K562 (cell line): ENCODE measurements around the gene C10orf143. TPM values are rescaled to one million over a fixed set of nuclear protein-coding genes. Genes with fewer than 3 reads are reported as not detected.

ENCODE experiments used
- ATAC-seq: fragments of 200-7000 bp; cut with Tn5 transposase; 3 replicates; pipeline ENCODE4 v1.9.1; 2020; ENCODE audit warnings: moderate library complexity
- BruUV-seq: library from RNA; stranded (reverse); fragments of 400-500 nt; replicated peaks from 2 replicates; lab custom pipeline; 2021; lab: Mats Ljungman, UMichigan
- CTCF ChIA-PET: fragments of 300-600 bp; formaldehyde crosslinking; extraction: SDS; loops from one replicate; lab custom pipeline; 2021; ENCODE audit warnings: low intra/inter-chr PET ratio; lab: Yijun Ruan, JAX
- POLR2A ChIA-PET: fragments of 300-600, 350-650 bp; sonication (Branson Sonifier 250); formaldehyde crosslinking; extraction: SDS; loops from one replicate; lab custom pipeline; 2021; ENCODE audit warnings: antibody characterized with exemption, inconsistent platforms; lab: Yijun Ruan, JAX
- DNase-seq, 4 experiments: peaks; one replicate each; pipeline versions ENCODE4 v3.0.0 to v3.0.0-alpha.2; 2011 to 2018; ENCODE audit warnings: low spot score in 3 of 4, mixed read lengths in 3 of 4; ENCODE audit errors: extremely low read depth in 1 of 4
- FAIRE-seq: peaks from 2 replicates; lab custom pipeline; 2011; peaks lifted over from hg19 to GRCh38; lab: Jason Lieb, UNC
- H2AFZ ChIP-seq: 2 replicates; pipeline ENCODE4 v1.6.0; 2011; ENCODE audit warnings: low read depth, low read length, control low read depth, inconsistent platforms
- H3K27ac ChIP-seq: fragments of 200-600 bp; 3 replicates; pipeline ENCODE4 v1.8.0; 2011; ENCODE audit warnings: low read depth, mild to moderate bottlenecking, control low read depth, inconsistent platforms, low read length, moderate library complexity, mixed read lengths; ENCODE audit errors: extremely low read depth
- H3K27me3 ChIP-seq, 2 experiments: fragments of 300-600 bp in 1 of 2; 2 replicates in 1 of 2; 3 replicates in 1 of 2; pipeline versions ENCODE4 v1.6.0 to v1.8.0; 2011; ENCODE audit warnings: inconsistent platforms in 2 of 2, low read length in 2 of 2, mild to moderate bottlenecking in 1 of 2, mixed read lengths in 1 of 2, moderate library complexity in 1 of 2; ENCODE audit not compliant: control insufficient read depth in 2 of 2, insufficient read depth in 2 of 2
- H3K36me3 ChIP-seq: fragments of 300-600 bp; 3 replicates; pipeline ENCODE4 v1.8.0; 2011; ENCODE audit warnings: mild to moderate bottlenecking, low read length, inconsistent platforms; ENCODE audit not compliant: control insufficient read depth, insufficient read depth
- H3K4me1 ChIP-seq, 2 experiments: fragments of 200-600 bp in 1 of 2; replicated peaks in 1 of 2; 2 replicates in 1 of 2; 3 replicates in 1 of 2; pipeline versions ENCODE4 v1.5.1 to v1.8.0; 2011; ENCODE audit warnings: inconsistent platforms in 2 of 2, low read length in 2 of 2, mild to moderate bottlenecking in 1 of 2, mixed read lengths in 1 of 2, moderate library complexity in 1 of 2; ENCODE audit not compliant: control insufficient read depth in 2 of 2, insufficient read depth in 2 of 2
- H3K4me2 ChIP-seq: 2 replicates; pipeline ENCODE4 v1.6.1; 2011; ENCODE audit warnings: low read length, control low read depth, inconsistent platforms, mixed read lengths; ENCODE audit not compliant: insufficient read depth
- H3K4me3 ChIP-seq: fragments of 200-600 bp; sonication (generic), shearing (Covaris generic); 2 replicates; pipeline ENCODE4 v1.5.1; 2016; ENCODE audit warnings: control low read depth, inconsistent platforms
- H3K79me2 ChIP-seq: fragments of 200-600 bp; 3 replicates; pipeline ENCODE4 v1.8.0; 2011; ENCODE audit warnings: low read length, inconsistent platforms; ENCODE audit not compliant: control insufficient read depth, insufficient read depth
- H3K9ac ChIP-seq, 2 experiments: 2 replicates each; pipeline versions ENCODE4 v1.6.0 to v1.6.1; 2011; ENCODE audit warnings: low read depth in 2 of 2, low read length in 2 of 2, control low read depth in 1 of 2, inconsistent platforms in 1 of 2, mild to moderate bottlenecking in 1 of 2, mixed read lengths in 1 of 2; ENCODE audit not compliant: insufficient read depth in 1 of 2
- H3K9me1 ChIP-seq: one replicate; pipeline ENCODE4 v1.6.0; 2011; ENCODE audit warnings: inconsistent platforms, mild to moderate bottlenecking, low read length, moderate library complexity; ENCODE audit not compliant: control insufficient read depth, insufficient read depth
- H3K9me3 ChIP-seq: replicated peaks from 2 replicates; pipeline ENCODE4 v1.5.1; 2011; ENCODE audit warnings: low read depth, low read length, inconsistent platforms; ENCODE audit not compliant: control insufficient read depth, insufficient read depth
- H4K20me1 ChIP-seq: replicated peaks from 2 replicates; pipeline ENCODE4 v1.6.1; 2011; ENCODE audit warnings: low read length, inconsistent platforms, mixed read lengths; ENCODE audit not compliant: control insufficient read depth, insufficient read depth
- ATF1 ChIP-seq, 2 experiments: fragments of 450-650 bp in 1 of 2; IDR thresholded peaks; 2 replicates each; pipeline ENCODE4 v1.6.1; 2016; ENCODE audit warnings: missing compliant biosample characterization in 1 of 2, missing genetic modification characterization in 1 of 2
- CTCFL ChIP-seq: IDR thresholded peaks from 2 replicates; pipeline ENCODE4 v1.6.1; 2011; ENCODE audit warnings: borderline replicate concordance, low read depth, mild to moderate bottlenecking, moderate library complexity, low read length; ENCODE audit not compliant: insufficient read depth, poor library complexity, severe bottlenecking
- JUNB ChIP-seq: fragments of 450-650 bp; formaldehyde crosslinking; conservative IDR thresholded peaks from 2 replicates; pipeline ENCODE4 v1.4.0; 2020; ENCODE audit warnings: mild to moderate bottlenecking
- JUND ChIP-seq, 2 experiments: IDR thresholded peaks; 2 replicates in 1 of 2; 3 replicates in 1 of 2; pipeline ENCODE4 v1.6.1; 2011; ENCODE audit warnings: borderline replicate concordance in 2 of 2, low read depth in 2 of 2, low read length in 2 of 2, improper control_type of control experiment in 1 of 2, missing biosample characterization in 1 of 2, missing genetic modification characterization in 1 of 2, missing genetic modification reagents in 1 of 2
- KDM5B ChIP-seq: fragments of 200-600 bp; sonication (generic); IDR thresholded peaks from 2 replicates; pipeline ENCODE4 v1.6.1; 2012; ENCODE audit warnings: low read depth, mild to moderate bottlenecking, moderate library complexity, low read length, control low read depth, inconsistent platforms; ENCODE audit not compliant: insufficient replicate concordance
- MTF1 ChIP-seq: fragments of 250-450 bp; sonication (Bioruptor Pico); IDR thresholded peaks from 2 replicates; pipeline ENCODE4 v1.9.0; 2021; ENCODE audit warnings: moderate library complexity, mild to moderate bottlenecking, inconsistent platforms, borderline replicate concordance
- MYC ChIP-seq, 2 experiments: fragments of 250-450 bp in 1 of 2; sonication (Bioruptor Pico) in 1 of 2; IDR thresholded peaks; 2 replicates each; pipeline versions ENCODE4 v1.5.1 to v1.6.1; 2012 to 2021; ENCODE audit warnings: low read depth in 2 of 2, borderline replicate concordance in 1 of 2, improper control_type of control experiment in 1 of 2, low read length in 1 of 2, mild to moderate bottlenecking in 1 of 2, moderate library complexity in 1 of 2
- SRF ChIP-seq, 2 experiments: fragments of 250-450, 450-650 bp in 1 of 2; sonication (Bioruptor Pico) in 1 of 2; sonication (generic) in 1 of 2; formaldehyde crosslinking; IDR thresholded peaks; 2 replicates each; pipeline versions ENCODE4 v1.5.0 to v1.5.1; 2020 to 2022; ENCODE audit warnings: mild to moderate bottlenecking in 1 of 2, missing genetic modification reagents in 1 of 2
- TAF7 ChIP-seq: fragments of 450-650 bp; IDR thresholded peaks from 2 replicates; pipeline ENCODE4 v1.6.1; 2016; ENCODE audit warnings: missing genetic modification characterization, missing compliant biosample characterization
- ZNF174 ChIP-seq: fragments of 250-450 bp; sonication (Bioruptor Pico); IDR thresholded peaks from 2 replicates; pipeline ENCODE4 v1.4.0; 2020; ENCODE audit warnings: mild to moderate bottlenecking
- WGBS: fragments of 100-300 bp; shearing (Covaris generic); methylation state at CpG from one replicate; pipeline ENCODE4 v1.1.6; 2016; ENCODE audit warnings: low coverage, mixed read lengths; ENCODE audit not compliant: insufficient coverage; ENCODE audit errors: missing lambda C conversion rate; 5-methylcytosine and 5-hydroxymethylcytosine counted together
- in situ Hi-C: fragments of 300-500 bp; cut with MboI; formaldehyde crosslinking; loops from 4 replicates; pipeline ENCODE4 v1.15.0; 2018; ENCODE audit warnings: inconsistent platforms, mixed read lengths
- intact Hi-C: fragments of 100-400 bp; cut with micrococcal nuclease; formaldehyde crosslinking; loops from 2 replicates; pipeline ENCODE4 v1.14.2; 2022
- polyA plus RNA-seq, 8 experiments: library from polyadenylated mRNA; depleted of rRNA in 4 of 8; stranded (reverse) in 5 of 8; unstranded in 3 of 8; fragments of >200 nt; fragmentation: Nextera tagmentation in 2 of 8; fragmentation: Illumina TruSeq in 1 of 8; extraction: Ambion mirVana in 2 of 8; extraction: Trizol in 1 of 8; gene quantifications; 2 replicates each; pipeline versions ENCODE4 v1.2.1 to v1.2.3, GENCODE V29; 2011 to 2014; ENCODE audit warnings: inconsistent platforms in 1 of 8, missing spikeins in 1 of 8
- total RNA-seq, 7 experiments: library from RNA; depleted of rRNA in 6 of 7; stranded (reverse); fragments of >200 nt in 6 of 7; fragmentation: Illumina TruSeq in 2 of 7; extraction: Trizol in 2 of 7; gene quantifications; 2 replicates each; pipeline versions ENCODE4 v1.2.1 to v1.2.3, GENCODE V29; 2011 to 2021; ENCODE audit warnings: low replicate concordance in 1 of 7
- TF ChIP-seq, protein P1 (sequence below): fragments of 450-650 bp; IDR thresholded peaks from 2 replicates; pipeline ENCODE4 v1.6.1; 2016; ENCODE audit warnings: antibody characterized with exemption

The C10orf143 gene
- total and polyA plus RNA-seq, 9 of the 15 experiments (the other 6 are each of a cell fraction or from before 2014, with no cell fraction given), result 0.07 to 0.42 (median 0.25) TPM; not detected in 2

GRCh38 chr10:130049987-130050386 lies 60.6 kb downstream of the C10orf143 start:
- no TSS peak for BruUV-seq
- intact Hi-C loops, result no loop called here

More at GRCh38 chr10:130049987-130050386, 60.6 kb downstream of the C10orf143 start:
- no peak overlapping the region for H3K27ac ChIP-seq
- no peaks in the 10 kb centered on the region for H3K9me1 ChIP-seq
- no peak for ATAC-seq
- H2AFZ ChIP-seq, result no peak overlapping the region
- peaks cover 0 to 9% of the 10 kb centered on the region in 2 experiments; a peak in 2 of 5 replicates for H3K4me1 ChIP-seq
- peaks cover 6 to 33% of the 10 kb centered on the region in 2 experiments; a peak in 4 of 5 replicates for H3K27me3 ChIP-seq
- H4K20me1 ChIP-seq, result no peaks in the 10 kb centered on the region
- no peak overlapping the region for H3K4me3 ChIP-seq
- H3K9me3 ChIP-seq, result no peaks in the 10 kb centered on the region
- DNase-seq, result no peak
- no peak overlapping the region for H3K9ac ChIP-seq
- H3K4me2 ChIP-seq, result no peak overlapping the region
- ChIA-PET POLR2A (no interaction called here), CTCF (no interaction called here)
- no peak for FAIRE-seq
- no peaks in the 10 kb centered on the region for H3K36me3 ChIP-seq
- no peaks in the 10 kb centered on the region for H3K79me2 ChIP-seq
- TF ChIP-seq MTF1 (CRISPR knock-in tag) (no peak), KDM5B (no peak), CTCFL (no peak), MYC (IDR thresholded peaks at IDR 0.05; ENCODE audit: low read depth, low read length) (no peak), MYC (CRISPR knock-in tag; IDR thresholded peaks at IDR 0.05; ENCODE audit: borderline replicate concordance, low read depth) (no peak), TAF7 (tag) (no peak), ATF1 (CRISPR knock-in tag; IDR thresholded peaks at IDR 0.05) (no peak), ATF1 (tag; IDR thresholded peaks at IDR 0.05) (no peak), ZNF174 (CRISPR knock-in tag) (no peak), JUND (IDR thresholded peaks at IDR 0.05; ENCODE audit: borderline replicate concordance, low read depth, low read length) (no peak), JUND (tag; IDR thresholded peaks at IDR 0.05; ENCODE audit: borderline replicate concordance, low read depth, low read length) (no peak), SRF (CRISPR knock-in tag; IDR thresholded peaks at IDR 0.05) (no peak), JUNB (no peak)
- TF ChIP-seq, protein P1, sequence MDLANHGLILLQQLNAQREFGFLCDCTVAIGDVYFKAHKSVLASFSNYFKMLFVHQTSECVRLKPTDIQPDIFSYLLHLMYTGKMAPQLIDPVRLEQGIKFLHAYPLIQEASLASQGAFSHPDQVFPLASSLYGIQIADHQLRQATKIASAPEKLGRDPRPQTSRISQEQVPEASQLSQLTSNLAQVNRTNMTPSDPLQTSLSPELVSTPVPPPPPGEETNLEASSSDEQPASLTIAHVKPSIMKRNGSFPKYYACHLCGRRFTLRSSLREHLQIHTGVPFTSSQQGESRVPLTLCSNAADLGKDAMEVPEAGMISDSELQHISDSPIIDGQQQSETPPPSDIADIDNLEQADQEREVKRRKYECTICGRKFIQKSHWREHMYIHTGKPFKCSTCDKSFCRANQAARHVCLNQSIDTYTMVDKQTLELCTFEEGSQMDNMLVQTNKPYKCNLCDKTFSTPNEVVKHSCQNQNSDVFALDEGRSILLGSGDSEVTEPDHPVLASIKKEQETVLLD, result no peak
- TF ChIP-seq, all 486 proteins: peak for 0
- in situ Hi-C loops, result no loop called here
- WGBS, result 0% methylated on average over 8 of the region's 12 CpGs
